Renal cortical epithelial cell (primary cell): ENCODE results near the gene ITGA2. TPM values are rescaled to one million over a fixed set of nuclear protein-coding genes. Genes with fewer than 3 reads are reported as not detected.
"Not testable (repeated sequence)": the region's sequence is repeated elsewhere in the genome, so short reads cannot be mapped to it uniquely, and the experiment has no call there.

Experiments
- DNase-seq: peaks from one replicate; pipeline ENCODE4 v3.0.0-alpha.2; 2011; ENCODE audit warnings: low read depth
- total RNA-seq: library from RNA; depleted of rRNA; stranded (reverse); fragments of >200 nt; gene quantifications from 2 replicates; pipeline ENCODE4 v1.2.3, GENCODE V29; 2014

ITGA2 gene
- total RNA-seq, 1 donor from 2014 or later = 21.3 TPM

DNA sequence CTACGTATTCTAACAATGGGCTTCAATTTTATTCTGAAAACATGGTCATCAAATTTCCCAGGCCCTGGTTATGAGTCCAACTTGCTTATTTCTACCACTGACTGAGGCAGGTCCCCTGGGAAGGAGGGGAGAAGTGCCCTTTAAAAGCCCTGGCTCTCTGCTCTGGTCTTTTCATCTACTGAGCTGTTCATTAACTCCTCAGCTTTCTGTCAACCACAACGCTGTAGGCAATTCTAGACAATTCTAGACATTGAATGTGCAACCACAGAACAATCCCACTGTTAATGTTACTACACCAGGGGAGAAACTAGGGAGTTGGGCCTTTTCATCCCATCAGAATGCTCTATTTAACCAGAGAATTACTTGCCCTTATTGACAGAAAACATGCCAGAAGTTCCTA, 110.4 kb downstream of the ITGA2 start:
- peak; percentile 89 for DNase-seq

DNA sequence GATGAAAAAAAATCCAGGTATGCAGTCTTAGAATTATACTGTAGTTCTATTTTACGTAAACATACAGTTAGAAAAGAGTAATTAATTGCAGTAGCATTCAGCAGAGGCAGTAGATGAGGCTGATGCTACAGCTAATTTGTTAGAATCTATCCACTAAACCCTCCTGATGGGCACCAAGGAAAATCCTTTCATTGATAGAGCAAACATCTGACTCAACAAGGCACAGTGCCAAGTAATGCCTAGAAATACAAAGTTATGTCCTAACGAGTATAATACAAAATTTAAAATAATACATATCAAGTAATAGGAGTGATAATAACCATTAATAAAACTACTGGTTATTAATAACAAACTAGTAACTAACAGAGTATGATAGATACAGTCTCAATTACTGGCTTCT, 111.5 kb downstream of the ITGA2 start:
- DNase-seq = no peak

DNA sequence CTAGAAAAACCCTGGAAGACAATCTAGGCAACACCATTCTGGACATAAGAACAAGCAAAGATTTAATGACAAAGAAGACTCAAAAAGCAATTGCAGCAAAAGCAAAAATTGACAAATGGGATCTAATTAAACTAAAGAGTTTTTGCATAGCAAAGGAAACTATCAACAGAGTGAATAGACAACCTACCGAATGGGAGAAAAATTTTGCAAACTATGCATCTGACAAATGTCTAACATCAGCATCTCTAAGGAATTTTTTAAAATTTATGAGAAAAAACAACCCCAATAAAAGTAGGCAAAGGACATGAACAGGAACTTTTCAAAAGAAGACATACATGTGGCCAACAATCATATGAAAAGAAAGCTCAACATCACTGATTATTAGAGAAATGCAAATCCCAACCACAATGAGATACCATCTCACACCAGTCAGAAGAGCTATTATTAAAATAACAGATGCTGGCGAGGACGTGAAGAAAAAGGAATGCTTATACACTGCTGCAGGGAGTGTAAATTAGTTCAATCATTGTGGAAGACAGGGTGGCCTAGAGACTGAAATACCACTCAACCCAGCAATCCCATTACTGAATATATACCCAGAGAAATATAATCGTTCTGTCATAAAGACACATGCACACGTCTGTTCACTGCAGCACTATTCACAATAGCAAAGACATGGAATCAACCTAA, 116.6 kb downstream of the ITGA2 start:
- no peak for DNase-seq

DNA sequence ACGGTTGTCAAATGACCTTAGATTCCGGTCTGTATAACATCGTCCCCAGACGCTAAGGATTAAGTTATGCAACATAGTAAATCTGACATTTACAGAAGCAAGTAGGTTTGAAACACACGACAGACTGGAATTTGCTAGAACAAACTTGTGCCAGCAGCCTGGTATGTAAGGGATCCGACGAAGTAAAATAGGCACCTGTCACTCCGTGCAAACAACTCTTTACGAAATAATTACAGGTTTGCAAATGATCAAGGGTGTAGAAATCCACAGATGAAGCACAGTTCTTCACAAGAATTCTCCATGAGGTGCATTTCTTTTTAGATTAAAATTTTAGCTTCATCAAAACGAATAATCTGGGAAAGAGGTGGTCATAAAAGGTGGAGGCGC, 119.9 kb downstream of the ITGA2 start:
- DNase-seq = peak; percentile 50

DNA sequence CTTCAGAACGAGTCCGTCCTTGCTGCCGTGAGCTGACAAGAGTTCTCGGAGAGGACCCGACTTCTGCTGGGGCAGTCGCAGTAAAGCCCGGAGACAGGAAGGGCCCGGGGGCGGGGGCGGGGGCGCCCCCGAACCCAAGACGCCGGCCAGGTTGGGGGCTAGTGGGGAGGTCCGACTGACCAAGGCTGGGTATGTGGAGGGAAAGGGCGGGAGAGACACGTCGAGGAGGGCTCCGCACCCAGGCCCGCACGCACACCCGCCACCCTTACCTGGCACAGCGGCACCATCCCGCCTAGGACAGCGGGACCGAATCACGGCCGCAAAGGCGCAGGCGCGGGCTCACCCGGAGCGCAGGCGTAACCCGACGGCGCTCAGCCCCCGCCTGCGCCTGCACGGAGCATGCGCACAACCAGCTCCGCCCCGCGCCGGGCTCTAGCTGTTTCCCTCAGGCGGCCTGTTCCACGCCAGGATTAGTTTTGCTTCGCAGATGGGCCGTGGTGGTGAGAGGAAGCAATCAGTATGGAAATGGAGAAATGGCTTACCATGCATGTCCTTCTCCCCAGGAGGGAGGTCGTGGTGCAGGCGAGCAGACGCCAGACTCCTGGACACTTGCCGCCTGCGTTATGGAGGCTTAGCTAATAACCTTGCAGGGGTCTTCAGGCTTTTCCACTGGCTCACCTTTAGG, 120.4 kb downstream of the ITGA2 start, which contains the start of gene MOCS2:
Gene MOCS2 (minus strand): TSS at position 315 of the 685 bp plus-strand sequence. CDS start 2,583 bp downstream, outside the sequence.
- DNase-seq = peak; percentile 73

DNA sequence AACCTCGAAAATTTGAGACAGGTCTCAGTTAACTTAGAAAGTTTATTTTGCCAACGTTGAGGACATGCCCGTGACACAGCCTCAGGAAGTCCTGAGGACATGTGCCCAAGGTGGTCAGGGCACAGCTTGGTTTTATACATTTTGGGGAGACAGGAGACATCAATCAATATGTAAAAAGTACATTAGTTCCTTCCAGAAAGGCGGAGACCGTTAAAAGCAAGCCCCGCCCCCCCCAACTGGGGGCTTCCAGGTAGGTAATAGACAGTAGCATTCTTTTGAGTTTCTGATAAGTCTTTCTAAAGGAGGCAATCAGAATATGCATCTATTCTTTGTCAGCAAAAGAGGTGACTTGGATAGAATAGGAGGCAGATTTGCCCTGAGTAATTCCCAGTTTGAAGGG, 121.0 kb downstream of the ITGA2 start:
- no peak for DNase-seq

DNA sequence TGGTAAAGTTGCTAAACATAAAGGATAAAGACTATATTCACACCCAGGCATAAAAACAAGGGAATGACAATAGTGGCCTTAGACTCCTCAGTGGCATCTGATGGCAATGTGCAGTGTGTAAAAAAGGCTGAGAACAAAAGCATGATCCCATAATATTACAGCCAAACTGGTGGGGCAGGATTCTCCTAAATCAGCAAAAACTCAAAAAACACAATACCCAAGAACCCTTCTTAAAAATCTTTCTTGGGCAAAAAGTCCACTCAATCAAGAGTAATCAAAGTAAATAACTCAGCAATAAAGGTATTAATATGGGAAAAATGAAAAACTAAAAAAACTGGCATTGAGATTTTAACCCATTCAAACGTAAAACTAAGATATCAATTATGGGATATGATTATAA, 122.0 kb downstream of the ITGA2 start:
- no peak for DNase-seq

DNA sequence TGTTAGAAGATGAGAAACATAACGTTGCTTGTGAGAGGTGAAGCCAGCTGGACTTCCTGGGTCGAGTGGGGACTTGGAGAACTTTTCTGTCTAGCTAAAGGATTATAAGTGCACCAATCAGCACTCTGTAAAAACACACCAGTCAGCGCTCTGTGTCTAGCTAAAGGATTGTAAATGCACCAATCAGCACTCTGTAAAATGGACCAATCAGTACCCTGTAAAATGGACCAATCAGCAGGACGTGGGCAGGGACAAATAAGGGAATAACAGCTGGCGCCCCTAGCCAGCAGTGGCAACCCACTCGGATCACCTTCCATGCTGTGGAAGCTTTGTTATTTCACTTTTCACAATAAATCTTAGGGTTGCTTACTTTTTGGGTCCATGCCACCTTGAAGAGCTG, 123.2 kb downstream of the ITGA2 start:
- DNase-seq = not testable (repeated sequence)

DNA sequence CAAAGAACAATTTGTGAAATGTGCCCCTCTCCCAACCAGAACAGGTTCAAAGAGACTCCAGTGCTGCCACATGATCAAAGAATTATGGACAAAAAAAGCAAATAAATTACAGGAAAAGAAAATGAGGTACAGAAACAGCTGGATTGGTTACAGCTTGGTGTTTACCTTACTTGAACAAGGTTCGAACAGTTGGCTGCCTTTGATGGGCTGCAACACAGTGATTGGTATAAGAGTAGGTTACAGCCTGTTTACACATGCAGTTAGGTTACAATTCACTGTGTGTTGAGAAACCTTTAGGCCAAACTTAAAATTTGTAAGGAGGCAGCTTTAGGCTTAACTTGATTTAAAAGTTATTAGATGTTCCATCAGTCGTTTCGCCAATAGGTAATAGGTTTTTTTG, 123.8 kb downstream of the ITGA2 start:
- DNase-seq = no peak

DNA sequence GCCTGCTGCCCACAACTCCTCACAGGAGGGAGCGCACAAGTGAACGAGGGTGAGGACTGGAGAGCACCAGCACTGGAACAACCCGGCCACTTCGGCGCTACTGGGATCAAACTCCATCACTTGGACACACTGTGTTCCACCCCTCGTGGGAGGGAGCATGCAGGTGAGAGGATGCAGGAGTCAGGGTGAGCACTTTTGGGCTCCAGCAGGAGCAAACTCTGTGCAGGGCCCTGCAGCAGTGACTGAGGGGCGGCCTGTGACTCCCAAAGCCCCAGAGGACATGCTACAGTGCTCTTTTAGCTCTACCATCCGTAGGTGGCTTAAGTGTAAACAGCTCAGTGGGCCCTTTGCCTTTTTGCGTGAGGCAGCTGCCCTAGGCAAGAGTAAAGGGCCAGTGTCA, 124.8 kb downstream of the ITGA2 start:
- no peak for DNase-seq

DNA sequence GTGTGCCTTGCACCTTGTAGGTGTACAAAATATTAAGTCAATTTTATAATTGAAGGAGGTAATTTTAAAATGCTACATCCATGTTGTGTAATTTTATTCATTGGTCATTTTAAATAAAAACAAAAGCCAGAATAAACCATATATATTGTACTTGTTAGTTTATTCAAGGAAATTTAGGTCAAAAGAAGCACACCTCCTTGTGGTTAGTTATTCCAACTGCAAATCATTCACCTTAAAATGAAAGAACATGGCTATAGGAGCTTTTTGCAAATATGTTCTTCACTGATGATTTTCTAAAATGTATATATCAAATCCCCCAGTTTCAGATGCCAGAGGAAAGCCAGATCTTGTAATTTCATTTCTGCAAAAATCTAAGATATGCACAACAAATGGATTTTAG, 125.8 kb downstream of the ITGA2 start:
- DNase-seq = peak; percentile 45

DNA sequence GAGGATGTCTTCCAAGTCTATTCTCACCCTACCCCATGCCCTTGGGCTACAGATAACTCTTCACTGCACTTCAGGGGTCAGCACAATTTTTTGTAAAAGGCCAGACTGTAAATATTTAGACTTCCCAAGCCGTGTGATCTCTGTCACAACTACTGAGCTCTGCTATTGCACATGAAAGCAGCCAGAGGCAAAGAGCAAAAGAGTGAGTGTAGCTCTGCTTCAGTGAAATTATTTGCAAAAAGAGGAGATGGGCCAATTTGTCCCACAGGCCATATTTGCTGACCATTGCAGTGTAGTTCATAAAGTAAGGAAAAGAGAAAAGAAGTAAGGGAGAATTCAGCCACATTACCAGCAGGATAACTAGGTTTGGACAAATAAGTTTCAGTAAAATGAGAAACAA, 127.4 kb downstream of the ITGA2 start:
- DNase-seq = no peak

DNA sequence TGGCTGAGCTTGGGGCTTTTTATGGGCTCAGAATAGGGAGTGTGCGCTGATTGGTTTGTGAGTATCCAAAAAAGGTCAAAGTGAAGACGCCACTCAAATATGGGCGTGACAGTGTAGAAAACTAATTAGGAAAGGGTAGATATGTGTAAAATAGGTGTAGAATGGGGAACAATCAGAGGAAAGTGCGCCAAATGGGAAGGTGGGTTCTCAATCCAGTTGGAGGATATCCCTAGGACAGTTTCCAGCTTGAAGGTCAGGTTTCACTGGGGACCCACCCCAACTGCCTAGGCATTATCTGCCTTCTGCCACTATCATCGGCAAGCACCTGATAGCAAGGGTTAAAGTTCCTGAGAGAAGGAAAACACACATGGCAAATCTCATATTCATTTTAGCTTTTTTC, 129.7 kb downstream of the ITGA2 start:
- no peak for DNase-seq

DNA sequence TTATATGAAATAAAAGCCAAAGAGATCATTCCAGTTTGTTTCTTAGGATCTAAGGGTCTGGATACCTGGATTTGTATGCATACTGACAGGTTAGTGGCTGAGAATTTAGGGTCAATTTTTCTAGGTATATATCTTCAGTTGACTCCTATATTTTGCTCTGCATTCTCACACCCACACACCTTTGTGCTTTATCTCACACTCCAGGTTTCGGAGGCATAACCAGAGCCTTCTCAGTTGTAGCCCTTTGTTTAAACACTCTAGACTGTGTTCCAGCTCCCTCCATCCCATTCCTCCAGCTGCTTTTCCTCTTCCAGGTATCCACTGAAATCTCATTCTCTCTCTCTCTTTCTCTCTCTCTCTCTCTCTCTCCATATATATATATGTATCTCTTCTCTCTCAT, 131.0 kb downstream of the ITGA2 start:
- no peak for DNase-seq

DNA sequence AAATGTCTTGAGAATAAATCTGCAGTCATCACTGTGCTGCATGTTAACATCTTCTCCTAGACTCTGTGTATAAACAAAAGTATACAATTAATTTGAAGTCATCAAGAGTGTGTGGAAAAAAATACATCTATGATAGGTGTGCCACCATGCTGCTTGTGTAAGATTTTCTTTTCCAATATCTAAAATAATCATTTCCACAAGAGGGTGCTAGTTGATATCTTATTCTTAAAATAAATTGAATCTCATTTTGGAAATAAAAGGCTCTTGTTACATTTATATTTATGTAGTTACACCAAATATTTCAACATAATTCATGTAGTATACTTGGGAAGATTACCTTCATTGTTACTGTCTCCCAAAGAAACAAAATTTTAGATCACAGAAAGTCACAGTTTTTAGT, 134.6 kb downstream of the ITGA2 start:
- DNase-seq = peak; percentile 27

DNA sequence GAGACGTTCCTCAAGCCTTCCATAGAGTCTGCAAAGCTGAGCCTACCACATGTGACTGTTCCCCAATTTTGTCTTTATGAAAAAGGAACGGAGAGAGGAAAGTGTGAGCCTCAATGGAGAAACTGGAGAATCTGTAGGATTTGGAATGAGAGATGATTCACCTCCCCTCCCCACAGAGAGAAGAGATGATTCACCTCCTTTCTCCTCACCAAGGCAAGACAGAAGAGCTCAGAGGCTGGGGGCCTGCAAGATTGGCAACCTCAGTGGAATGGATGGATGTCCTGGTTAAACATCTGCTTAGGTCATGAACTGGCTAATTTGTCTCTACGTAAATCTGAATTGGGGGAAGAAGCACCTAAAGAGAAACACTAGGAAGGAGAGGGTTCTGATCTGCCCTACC, 137.4 kb downstream of the ITGA2 start:
- DNase-seq = peak; percentile 51

DNA sequence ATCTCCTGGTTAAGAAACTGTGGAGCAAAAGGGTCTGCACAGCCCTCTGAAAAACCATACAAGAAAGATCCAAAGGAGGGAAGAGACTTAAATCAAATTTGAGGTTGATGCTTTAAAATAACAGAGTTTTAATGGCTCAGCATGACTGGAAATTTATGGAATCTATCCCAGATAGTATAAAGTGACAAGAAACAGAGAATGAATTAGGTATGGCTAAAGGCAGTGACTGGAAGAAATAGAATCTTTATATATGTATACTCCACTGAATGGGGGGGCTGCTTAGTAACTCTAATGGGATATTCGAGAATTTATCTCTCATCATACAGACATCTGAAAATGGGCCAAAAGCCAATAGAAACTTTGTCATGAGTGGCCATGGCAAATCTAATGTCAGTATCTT, 138.0 kb downstream of the ITGA2 start:
- no peak for DNase-seq

DNA sequence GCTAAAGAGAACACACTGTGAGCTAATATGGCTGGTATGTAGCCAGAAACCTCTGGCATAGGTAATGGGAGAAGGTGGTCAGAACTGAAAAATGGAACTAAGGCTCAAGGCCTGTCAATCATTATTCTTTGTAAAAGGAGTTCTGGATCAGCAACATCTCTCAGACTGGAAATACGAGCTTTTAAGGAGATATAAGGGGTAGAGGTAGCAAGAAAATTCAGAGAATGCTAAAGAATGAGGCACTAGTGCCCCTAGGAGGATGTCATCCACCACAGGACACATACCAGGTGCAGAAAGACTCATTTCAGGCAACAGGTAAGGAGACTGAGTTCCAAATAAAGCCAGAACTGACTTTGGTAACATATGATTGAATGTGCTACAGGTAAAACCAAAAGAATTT, 139.3 kb downstream of the ITGA2 start:
- DNase-seq = no peak

DNA sequence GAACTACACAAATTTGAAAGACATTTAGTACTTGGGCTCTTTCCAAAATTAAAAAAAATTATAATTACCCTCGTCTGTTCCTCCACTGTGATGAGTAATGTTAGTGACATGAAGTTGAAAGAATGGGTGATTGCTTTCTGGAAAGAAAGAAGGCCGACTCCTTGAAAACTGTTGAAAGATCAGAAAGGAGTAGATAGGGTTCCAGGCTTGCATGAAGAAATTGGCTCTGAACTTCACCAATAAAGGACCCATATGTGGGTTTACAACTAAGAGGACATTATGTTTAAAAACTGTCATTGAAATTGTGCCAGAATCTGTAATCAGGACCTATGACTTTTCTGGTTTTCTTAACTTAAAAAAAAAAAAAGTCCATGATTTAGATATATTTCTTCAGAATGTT, 141.1 kb downstream of the ITGA2 start:
- DNase-seq = no peak

DNA sequence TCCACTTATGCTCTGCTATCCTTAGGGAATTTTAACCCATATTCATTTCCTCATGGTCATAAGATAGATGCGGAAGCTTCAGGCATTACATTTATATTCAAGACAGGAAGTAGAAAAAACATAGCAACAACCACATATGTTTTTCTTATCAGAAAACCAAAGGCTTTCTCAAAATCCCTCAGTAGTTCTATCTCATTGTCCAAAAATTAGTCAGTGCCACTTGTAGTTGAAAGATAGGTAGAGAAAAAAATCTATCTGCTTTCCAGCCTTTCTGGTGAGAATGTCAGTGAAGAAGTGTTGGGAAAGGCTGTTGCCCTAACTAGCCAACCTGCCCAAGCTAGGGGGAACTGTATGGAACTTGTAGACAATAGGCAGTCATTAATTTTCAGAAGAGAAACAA, 143.9 kb downstream of the ITGA2 start:
- no peak for DNase-seq
